GM18858 (cell line): ENCODE measurements around the gene NKAPD1.
"Not testable (repeated sequence)": the region's sequence is repeated elsewhere in the genome, so short reads cannot be mapped to it uniquely, and the experiment has no call there.

Experiments
- ATAC-seq: cut with Tn5 transposase; IDR thresholded peaks from one replicate; pipeline ENCODE4 v1.9.1; 2021; ENCODE audit not compliant: unreplicated experiment

NKAPD1 gene

DNA sequence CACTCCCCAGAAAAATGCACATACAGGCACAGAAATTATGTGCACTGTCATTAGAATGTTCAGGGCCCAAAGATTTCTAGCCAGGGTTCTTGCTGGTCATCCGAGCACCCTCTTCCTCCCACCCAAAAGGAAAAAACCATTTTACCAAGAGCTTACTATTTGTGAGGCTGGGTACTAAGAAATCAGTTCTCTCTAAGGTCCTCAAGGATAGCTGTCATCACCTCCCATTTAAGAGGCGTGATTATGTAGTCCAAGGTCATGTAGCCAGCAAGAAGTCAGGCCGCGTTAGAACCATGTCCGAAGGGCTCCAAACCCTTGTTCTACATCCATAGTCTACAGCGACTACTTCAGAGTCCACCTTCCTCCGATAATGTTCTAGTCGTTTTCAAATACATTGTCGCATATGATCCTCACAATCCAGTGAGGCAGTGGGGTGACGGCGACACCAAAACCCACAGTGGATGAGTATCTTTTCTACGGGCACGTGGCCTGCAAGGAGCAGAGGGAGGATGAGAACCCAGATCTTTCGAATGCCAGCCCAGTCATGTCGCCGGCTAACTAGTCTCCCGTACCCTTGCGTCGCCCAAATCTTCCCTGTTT, 11.8 kb downstream of the NKAPD1 start:
- no peak for ATAC-seq

DNA sequence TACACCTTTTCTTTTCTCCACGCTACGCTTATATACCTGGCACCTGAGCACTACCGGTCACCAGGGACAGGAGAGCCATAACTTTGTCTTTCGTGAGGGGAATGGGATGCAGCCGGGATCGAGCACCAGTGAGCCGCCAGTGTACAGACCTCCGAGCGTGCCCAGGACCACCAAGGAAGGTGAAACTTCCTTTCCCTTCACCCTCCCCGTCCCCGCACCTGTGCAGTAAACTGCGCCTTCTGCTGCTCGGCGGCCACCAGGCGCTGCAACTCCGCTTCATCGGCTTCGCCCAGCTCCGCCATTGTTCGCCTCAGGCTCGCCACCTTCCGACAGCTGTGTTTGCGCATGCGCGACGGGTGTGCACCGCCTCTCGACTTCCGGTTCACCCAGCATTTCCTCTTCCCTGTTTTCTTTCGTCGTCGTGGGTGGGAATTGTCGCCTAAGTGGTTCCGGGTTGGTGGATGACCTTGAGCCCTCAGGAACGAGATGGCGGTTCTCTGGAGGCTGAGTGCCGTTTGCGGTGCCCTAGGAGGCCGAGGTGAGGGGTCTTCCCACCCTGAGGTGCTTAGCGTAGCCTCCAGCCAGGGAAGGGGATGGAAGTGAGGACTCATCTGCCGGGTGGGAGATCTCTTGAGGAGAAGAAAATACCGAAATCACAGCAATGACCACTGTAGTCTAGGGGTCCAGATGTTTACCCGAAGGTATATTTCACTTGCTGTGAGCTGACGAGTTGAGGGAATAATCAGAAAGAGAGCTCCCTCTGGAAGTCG, 12.5 kb downstream of the NKAPD1 start, which contains the start of the genes SDHD and TIMM8B:
Gene SDHD (plus strand): TSS at position 452 of the 770 bp plus-strand sequence. CDS start 35 bp downstream, at position 487.
Gene TIMM8B (minus strand): TSS at position 335 of the 770 bp plus-strand sequence. CDS start 33 bp downstream, at position 302.
- peak; percentile 81 for ATAC-seq

DNA sequence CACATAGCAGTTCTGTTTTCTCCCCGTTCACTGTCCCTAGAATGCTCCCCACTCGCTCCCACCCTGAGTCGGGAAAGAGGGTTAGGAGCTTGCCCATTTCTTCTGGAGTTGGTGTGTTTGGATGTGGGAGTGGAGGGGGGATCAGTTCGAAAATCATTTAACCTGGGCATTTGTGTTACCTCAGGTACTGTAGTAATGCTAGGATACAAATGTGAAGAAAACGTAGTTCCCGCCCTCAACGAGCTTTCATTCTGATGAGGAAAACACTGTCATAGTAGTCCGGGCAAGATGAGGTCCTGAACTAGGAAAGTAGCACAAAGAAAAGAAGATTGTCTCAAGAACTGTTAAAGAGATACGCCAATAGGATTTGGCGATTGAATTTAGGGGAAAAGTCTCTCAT, 13.1 kb downstream of the NKAPD1 start:
- no peak for ATAC-seq

DNA sequence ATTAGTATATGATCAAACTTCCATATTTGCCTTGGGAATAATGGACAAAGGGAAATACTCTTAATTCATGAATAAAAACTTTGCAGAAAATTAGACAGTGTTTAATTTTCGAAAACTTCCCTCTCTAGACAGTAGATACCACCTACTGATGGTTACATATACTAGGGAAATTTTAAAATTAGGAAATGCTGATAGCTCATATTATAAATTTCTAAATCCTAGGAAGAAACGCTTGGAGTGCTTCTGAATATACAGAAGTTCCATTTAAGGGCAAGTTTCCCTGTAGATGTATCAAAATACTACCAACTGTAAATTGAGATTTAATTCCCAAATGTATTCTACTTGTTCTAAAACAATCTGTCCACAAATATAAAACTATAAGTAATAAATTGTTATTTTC, 21.2 kb downstream of the NKAPD1 start:
- ATAC-seq = not testable (repeated sequence)

DNA sequence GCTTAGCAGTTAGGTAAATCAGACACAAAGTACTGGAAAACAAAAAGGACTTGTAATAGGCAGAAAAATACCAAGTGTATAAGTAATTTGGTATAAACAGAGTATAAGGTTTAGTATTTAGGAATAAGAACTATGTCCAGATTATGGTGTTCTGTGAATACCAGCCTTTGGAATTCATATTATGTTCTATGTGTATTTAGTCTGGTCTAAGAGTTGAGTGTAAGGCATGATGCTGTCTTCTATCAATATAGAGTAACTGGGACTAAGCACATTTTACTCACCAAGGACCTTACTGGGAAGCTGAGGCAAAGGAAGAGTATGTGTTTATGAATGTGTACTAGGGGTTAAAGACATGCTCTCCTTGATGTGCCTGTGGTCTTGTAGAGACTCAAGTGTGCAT, 22.1 kb downstream of the NKAPD1 start:
- ATAC-seq = no peak

DNA sequence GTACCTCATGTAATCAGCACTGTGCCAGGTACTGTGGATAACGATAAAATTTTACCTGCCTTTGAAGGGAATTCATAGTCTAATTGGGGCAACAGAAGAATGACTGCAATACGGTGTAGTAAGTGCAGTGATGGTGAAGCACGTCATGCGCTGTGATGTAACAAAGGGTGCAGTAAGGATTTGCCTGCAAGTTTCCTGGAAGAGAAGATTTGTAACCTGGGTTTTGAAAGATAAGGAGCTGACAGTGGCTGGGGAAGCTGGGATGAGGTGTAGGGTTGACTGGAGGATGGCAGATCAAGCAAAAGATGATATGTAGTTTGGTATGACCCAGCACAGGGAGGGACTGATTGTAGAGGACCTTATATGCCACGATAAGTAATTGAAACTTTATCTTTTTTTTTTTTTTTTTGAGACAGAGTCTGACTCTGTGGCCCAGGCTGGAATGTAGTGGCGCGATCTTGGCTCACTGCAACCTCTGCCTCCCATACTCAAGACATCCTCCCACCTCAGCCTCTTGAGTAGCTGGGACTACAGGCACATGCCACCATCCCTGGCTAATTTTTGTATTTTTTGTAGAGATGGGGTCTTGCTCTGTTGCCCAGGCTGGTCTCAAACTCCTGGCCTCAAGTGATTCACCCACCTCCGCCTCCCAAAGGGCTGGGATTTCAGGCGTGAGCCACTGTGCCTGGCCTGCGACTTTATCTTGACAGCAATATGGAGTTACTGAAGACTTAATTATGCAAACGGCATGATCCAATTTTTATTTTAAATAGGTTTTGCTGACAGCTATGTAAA, 23.8 kb downstream of the NKAPD1 start:
- no peak for ATAC-seq

DNA sequence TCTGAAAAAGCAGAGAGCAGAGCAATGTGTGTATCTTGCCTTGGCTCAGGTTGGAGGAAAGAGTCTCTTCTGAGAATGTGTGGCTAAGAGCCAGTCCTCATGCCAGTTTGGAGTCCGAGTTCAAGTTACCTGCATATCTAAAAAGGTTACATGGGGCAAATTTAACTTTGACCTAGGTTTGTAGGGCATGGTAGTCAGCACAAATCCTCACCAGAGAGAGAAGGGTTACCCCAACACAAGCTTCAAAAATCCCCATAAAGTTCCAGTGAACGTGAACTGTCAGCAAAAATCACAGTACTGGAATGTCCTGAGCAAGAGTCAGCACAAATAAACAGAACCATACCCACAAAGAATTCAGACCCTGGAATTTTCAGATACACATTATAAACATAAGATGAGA, 26.4 kb downstream of the NKAPD1 start:
- ATAC-seq = no peak

DNA sequence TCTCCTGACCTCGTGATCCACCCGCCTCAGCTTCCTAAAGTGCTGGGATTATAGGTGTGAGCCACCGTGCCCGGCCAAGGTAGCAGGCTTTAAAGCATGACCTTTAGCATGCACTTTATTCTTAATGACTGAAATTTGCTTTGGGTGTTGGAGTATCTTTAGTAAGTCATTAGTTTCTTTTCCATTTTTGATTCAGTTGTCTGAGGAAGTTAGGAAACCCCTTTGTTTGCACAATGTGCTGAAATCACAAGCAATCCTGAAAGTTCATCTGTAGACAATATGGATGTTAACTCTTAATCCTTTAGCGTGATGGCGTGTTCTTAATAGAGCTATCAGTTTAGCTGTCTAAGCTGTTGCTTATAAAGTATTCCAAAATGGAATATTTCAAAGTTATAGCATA, 29.3 kb downstream of the NKAPD1 start:
- ATAC-seq = no peak

DNA sequence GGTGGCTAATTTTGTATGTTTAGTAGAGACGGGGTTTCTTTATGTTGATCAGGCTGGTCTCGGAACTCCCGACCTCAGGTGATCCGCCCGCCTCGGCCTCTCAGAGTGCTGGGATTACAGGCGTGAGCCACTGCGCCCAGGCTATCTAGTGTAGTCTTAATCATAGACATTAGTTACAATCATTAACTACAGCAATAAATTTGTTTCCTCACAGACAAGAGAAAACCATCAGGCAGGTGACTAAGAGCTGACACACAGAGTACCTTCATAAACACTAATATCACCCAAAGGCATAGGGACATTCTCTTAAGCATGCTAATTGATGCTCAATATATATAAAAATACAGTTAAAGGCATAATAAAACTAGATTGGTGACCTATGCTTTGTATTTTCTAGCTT, 32.0 kb downstream of the NKAPD1 start:
- no peak for ATAC-seq

DNA sequence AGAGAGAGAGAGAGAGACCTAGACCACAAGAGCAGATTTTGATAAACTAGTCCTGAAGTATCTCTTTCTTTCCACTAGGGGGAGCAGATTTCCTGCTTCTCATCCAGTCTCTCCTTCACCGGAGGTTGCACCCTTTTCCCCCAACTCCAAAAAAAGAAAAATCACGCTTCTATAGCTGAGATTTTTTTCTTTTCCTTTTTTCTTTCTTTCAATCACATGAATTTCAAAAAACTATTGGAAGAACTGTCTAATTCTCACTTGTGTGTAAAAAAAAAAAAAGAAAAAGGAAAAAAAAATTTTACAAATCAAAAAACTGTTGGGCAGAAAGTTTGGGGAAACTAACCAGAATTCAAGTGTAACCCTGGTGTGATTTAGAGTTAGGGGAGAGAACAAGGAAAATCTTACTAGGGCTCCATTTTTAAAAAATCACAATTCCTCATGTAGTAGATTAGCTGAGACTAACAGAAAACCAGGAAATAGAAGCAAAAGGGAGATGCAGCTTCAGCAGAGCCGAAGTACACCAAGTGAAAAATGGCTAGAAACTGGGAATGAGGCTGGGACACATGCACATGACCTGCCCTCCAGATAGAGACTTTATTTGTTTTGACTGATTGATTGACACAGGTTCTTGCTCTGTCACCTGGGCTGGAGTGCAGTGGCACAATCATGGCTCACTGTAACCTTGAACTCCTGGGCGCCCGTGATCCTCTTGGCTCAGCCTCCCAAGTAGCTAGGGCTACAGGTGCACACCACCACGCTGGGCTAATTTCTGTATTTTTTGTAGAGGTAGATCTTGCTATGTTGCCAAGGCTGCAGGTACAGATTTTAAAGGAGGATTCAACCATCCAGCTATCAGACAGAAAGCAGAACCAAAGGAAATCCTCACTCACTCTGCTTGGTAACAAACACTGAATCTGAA, 39.7 kb downstream of the NKAPD1 start:
- ATAC-seq = no peak

DNA sequence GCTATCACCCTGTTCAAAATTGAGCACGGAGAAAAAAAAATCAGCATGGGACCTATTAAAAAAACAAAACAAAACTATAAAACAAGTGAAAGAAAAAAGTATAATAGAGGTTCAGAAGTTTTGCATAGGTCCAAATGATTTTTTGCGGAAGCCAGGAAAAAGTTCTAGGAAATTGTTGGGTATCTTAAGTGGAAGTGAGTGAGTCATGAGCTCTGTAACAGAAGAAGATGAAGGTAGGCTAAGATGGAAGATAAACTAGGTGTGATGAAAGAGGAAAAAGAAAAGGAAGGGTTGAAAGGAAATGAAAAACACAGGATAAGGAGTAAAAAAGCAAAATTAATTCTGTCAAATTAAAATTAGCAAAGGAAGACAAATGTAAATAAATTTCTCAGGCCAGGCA, 40.4 kb downstream of the NKAPD1 start:
- ATAC-seq = no peak

DNA sequence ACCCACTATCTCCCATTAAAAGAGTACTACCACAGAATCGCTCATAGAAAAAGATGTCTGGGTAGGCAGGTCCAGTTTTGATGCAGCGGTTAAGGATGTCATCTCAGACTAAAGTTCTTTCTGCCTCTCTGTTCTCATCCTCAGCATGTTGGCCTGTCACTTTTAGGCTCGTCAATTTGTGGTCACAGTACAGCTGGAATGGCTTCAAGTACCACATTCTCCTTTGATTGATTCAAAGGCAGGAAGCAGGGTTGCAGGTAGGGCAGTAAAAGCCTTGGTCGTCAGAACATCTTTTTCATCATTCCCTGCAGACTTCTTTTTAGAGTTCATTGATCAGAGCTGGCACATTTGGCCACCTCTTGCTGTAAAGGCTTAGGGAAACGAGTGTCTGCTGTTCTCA, 41.3 kb downstream of the NKAPD1 start:
- ATAC-seq = no peak

DNA sequence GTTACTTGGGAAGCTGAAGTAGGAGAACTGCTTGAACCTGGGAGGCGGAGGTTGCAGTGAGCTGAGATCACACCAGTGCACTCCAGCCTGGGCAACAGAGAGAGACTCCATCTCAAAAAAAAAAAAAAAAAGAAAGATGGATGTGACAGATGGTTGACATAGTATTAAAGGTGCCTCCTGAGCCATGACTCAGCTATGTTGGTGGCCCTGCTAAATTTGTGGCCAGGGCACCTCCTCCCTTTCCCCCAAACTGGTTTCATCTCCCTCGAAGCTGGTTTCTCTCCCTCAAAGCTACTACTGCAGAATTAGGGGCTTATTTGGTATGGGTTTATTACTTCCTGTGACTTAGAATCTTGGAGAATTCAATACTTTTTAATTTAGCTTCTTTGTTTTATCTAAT, 44.1 kb downstream of the NKAPD1 start:
- ATAC-seq = no peak

DNA sequence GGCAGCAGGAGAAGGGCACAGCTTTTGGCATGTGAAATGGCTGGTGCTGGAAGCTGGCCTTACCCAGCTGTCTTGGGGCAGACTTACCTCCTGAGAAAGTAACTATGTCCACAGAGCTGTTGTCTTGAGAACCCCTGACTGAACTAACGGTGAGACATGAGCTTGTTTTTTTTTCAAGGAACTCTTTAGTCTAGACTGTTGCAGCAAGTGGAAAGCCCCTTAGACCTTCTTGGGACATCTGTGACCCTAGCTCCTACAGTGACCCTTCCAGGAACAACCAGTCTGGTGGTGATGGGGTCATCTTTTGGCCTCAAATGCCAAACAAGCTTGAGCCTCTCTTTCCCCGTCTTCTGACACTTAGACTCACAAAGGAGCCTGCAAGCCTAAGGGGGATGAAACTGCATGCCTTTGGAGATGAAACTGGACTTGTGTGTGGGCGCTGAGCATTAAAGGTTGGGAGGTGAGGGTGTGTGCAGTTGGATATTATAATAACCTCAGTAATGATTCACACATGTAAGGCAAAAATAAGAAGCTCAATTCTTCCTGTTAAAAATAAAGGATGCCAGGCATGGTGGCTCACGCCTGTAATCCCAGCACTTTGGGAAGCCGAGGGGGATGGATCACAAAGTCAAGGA, 48.0 kb downstream of the NKAPD1 start:
- ATAC-seq = no peak

DNA sequence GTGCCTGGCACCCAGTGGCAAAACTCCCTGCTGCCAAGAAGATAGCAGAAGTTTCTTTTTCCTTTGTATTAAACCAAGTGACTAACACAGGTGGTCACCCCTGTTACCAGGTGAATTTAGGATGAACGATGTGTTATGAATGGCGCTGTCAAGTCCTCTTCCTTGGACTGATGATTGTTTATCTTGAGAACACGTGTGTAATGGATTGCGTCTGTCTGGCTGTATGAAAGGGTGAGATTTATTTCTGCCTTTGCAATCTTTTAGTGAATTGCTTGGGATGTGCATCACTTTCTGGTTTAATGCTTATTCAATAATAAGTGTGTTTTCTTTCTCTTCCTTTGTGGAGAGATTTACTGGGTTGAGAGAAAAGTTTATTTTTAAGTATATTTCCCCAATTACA, 49.0 kb downstream of the NKAPD1 start:
- ATAC-seq = no peak

DNA sequence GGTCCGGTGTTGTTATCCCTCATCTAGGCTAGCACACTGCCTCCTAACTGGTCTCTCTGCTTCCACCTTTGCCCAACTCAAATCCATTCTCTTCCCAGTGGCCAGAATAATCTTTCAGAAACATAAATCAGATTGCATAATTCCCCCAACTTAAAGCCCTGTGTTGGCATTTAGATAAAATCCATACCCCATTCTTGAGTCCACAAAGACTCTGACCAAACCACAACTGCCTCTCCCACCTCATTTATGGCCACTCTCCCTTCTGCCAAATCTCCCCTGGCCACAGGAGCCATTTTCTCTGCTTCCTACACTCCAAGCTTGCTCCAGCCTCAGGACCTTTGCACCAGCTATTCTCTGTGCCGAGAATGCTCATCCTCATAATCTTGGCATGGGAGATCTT, 53.0 kb downstream of the NKAPD1 start:
- ATAC-seq = no peak

DNA sequence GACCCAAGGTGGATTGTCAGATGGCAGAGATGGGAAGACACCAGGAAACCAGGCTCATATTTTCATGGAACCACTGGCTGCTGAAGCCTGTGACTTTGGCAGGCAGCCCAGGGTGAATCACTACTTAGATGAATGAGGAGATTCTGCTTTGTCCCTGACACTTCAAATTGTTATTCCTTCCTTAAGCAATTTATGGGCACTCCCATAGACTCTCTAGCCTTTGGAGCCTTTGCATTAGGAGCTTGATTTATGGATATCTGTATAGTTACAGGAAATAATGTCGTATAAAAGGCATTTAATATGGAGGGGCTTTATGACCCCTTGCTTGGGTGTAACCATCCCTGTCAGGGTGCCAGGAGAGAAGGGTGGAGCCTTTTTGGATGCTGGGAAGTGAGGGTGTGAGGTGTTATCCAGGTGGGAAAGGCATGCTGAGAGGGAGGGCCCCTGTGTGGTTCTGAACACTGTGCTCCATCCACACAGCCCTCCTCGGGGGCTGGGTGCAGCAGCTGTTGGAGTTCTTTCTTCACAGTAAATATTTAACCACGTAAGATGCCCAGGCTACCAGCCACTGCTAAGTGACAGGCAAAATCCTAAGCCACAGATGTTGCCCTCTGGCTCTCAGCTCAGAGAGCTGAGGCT, 54.5 kb downstream of the NKAPD1 start:
- no peak for ATAC-seq

DNA sequence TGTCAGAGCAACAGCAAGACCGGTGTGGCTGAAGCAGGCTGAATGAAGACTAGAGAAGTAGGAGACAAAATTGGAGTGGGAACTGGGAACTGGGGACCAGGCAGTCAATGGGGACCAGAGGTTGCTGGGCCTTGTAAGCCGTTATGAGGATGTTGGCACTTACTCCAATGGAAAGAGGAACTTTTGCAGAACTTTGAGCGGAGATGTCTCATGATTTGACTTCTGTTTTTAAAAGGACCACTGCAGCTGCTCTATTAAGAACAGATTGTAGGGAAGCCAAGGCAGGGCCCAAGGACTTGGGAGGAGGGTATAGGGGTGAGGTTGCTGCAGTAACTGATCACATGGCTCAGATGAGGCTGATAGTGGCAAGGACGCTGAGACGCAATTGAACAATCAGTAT, 55.6 kb downstream of the NKAPD1 start:
- ATAC-seq = no peak

DNA sequence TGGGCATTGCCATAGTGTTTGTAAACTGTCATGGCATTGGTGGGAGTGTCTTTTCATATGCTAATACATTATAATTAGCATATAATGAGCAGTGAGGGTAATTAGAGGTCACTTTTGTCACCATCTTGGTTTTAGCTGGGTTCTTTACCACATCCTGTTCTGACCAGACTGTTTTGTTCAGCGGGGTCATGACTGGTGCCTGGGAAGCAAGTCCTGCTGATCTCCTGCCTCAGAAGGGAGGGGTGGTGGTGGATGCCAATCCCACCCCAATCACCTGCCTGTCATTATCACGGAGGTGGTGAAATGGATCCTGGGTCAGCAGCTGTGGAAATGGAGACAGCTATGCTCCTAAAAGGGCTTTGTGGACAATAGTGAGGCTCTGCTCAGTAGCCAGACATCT, 58.6 kb downstream of the NKAPD1 start:
- ATAC-seq = no peak

DNA sequence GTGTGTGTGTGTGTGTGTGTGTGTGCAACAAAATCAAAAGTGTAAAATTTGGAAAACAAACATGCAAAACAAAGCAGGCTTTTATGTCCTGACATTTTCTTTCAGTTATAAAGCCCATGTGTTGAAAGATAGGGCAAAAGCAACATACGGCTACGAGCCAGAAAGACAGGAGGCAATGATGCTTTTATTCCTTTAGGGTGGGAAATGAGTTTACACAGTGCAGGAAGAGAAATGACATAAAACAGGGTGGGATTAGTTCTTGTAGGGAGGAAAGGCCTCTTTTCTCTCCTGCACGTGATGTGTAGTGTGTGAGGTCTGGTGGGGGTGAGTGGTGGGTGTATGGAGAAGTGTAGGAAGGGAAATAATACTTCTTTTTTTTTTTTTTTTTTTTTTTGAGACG, 60.4 kb downstream of the NKAPD1 start:
- ATAC-seq = no peak
